Epithelial cell of alveolus of lung (primary cell): ENCODE data around the gene MMP19. TPM values are rescaled to one million over a fixed set of nuclear protein-coding genes. Genes with fewer than 3 reads are reported as not detected.

Experiments used
- total RNA-seq: library from RNA; depleted of rRNA; stranded (reverse); fragments of >200 nt; gene quantifications from 2 replicates; pipeline ENCODE4 v1.2.1, GENCODE V29; 2015

MMP19 gene
- 21.9 and 38.4 TPM in 2 replicates for total RNA-seq

GRCh38 chr12:55842681-55843429, at the start of gene MMP19:
Gene MMP19, minus strand, starts transcription at chr12:55842936. Its CDS starts 106 bp downstream, at chr12:55842830.

DNA sequence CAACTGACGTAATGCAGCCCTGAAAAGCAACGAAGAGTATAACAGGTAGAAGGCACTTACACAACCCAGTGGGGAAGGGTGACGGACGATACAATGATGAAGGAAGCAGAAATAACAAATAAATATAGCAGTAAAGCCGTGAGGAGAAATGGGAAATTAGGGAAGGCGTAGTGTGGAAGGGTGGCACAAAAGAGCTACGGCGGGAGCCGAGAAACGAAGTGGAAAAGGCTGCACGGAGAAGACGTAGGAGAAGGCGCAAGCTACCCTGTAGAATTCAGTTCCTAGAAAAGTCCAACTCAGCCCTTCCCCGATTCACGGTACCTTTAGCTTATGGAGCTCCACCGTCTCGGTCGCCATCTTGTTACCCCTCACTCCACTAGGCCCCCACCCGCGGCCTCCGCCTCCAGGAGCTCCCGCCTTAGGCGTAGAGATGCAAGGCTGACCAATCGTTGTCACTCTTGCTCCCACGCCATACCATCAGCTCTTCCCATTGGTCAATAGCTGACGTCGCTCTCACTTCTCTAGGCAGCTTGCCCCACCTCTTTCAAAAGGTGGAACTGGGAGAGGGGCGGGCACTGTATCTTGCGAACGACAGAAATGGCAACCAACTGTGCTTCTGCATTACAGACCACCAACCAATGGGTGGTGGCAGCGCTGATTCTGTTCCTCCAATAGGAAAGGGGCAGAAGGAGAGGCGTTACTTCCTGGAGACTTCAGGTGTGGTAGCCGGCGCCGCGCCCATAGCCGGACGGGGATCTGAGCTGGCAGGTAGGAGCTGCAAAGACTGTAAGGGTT, 25.2 kb downstream of the MMP19 start, which contains the start of the genes ORMDL2 and SARNP:
TSS of gene ORMDL2 (plus strand) at position 697 of the 795 bp plus-strand sequence. CDS start 959 bp downstream, outside the sequence.
TSS of gene SARNP (minus strand) at position 380 of the 795 bp plus-strand sequence. CDS start at position 357, 23 bp downstream.

Other genes starting within 250 kb of the MMP19 start
- gene OR10P1, start 206.0 kb downstream of the MMP19 start, total RNA-seq = not detected in 2 replicates
- gene ITGA7, start 135.0 kb downstream of the MMP19 start, total RNA-seq = 1.0 and 5.3 TPM in 2 replicates
- gene BLOC1S1, start 126.9 kb downstream of the MMP19 start, total RNA-seq = 139 and 141 TPM in 2 replicates
- 2.2 TPM in 1 of 2 replicates, not detected in the other for gene RDH5, start 122.5 kb downstream of the MMP19 start, total RNA-seq
- 790 and 1,053 TPM in 2 replicates for gene CD63, start 113.9 kb downstream of the MMP19 start, total RNA-seq
- gene GDF11, start 99.8 kb downstream of the MMP19 start, total RNA-seq = 6.5 and 9.7 TPM in 2 replicates
- gene SARNP, start 25.2 kb downstream of the MMP19 start, total RNA-seq = 92.9 and 119 TPM in 2 replicates
- 14.6 and 25.6 TPM in 2 replicates for gene ORMDL2, start 24.9 kb downstream of the MMP19 start, total RNA-seq
- gene DNAJC14, start 13.3 kb downstream of the MMP19 start, total RNA-seq = 37.1 and 48.1 TPM in 2 replicates
- 30.9 and 31.5 TPM in 2 replicates for gene PYM1, start 85.0 kb upstream of the MMP19 start, total RNA-seq
- gene DGKA, start 88.2 kb upstream of the MMP19 start, total RNA-seq = 14.8 and 31.3 TPM in 2 replicates
- gene PMEL, start 123.1 kb upstream of the MMP19 start, total RNA-seq = 1.7 and 18.7 TPM in 2 replicates
- 24.5 and 46.2 TPM in 2 replicates for gene CDK2, start 123.9 kb upstream of the MMP19 start, total RNA-seq
- 56.6 and 74.1 TPM in 2 replicates for gene RAB5B, start 131.1 kb upstream of the MMP19 start, total RNA-seq
- 11.4 and 31.9 TPM in 2 replicates for gene SUOX, start 154.3 kb upstream of the MMP19 start, total RNA-seq
- gene IKZF4, start 178.1 kb upstream of the MMP19 start, total RNA-seq = 2.6 and 8.1 TPM in 2 replicates
- gene RPS26, start 199.0 kb upstream of the MMP19 start, total RNA-seq = 1,233 and 1,614 TPM in 2 replicates
- 0.64 and 1.8 TPM in 2 replicates for gene ERBB3, start 237.2 kb upstream of the MMP19 start, total RNA-seq